ENCODE data around the gene S100A3. TPM values are rescaled to one million over a fixed set of nuclear protein-coding genes. Genes with fewer than 3 reads are reported as not detected.

S100A3 gene
- total RNA-seq, 1 experiment from 2014 or later, result 0.33 TPM

GRCh38 chr1:153560241-153560640 lies 11.2 kb upstream of the S100A3 start (continued):
- no peak for TF ChIP-seq E2F5 (CRISPR knock-in tag; IDR thresholded peaks at IDR 0.05)

GRCh38 chr1:153557877-153558276 lies 8.8 kb upstream of the S100A3 start:
- no peak overlapping the region for H3K4me3 Mint-ChIP-seq
- H3K4me1 Mint-ChIP-seq, result peaks cover 4% of the 10 kb centered on the region; the same call in 1 of the 2 replicates
- no peaks in the 10 kb centered on the region; the same call in 1 of the 2 replicates for H3K27me3 Mint-ChIP-seq (ENCODE audit: low read depth)
- H3K27ac Mint-ChIP-seq, result no peak overlapping the region
- ChIA-PET CTCF (interaction anchor here (1.2 to 1.4 kb wide), 2 partner anchors 10 to 69 kb away, joined by 3 to 5 read pairs; partner anchors contain the start of gene S100A13), POLR2A (no interaction called here)
- no peaks in the 10 kb centered on the region for H3K36me3 Mint-ChIP-seq
- DNase-seq (ENCODE audit: low spot score) (no peak), ATAC-seq (no peak)
- no peaks in the 10 kb centered on the region for H3K9me3 Mint-ChIP-seq
- TF ChIP-seq FOXP1 (CRISPR knock-in tag; IDR thresholded peaks at IDR 0.05; ENCODE audit: borderline replicate concordance) (no peak), CBFB (CRISPR knock-in tag; IDR thresholded peaks at IDR 0.05; ENCODE audit: low read depth) (no peak), NR1H2 (CRISPR knock-in tag; IDR thresholded peaks at IDR 0.05) (no peak), MYBL2 (CRISPR knock-in tag; IDR thresholded peaks at IDR 0.05) (no peak), ATF2 (CRISPR knock-in tag; IDR thresholded peaks at IDR 0.05; ENCODE audit: borderline replicate concordance, low read depth) (no peak), USF2 (CRISPR knock-in tag; IDR thresholded peaks at IDR 0.05) (no peak), KAT7 (CRISPR knock-in tag; IDR thresholded peaks at IDR 0.05; ENCODE audit: borderline replicate concordance) (no peak), MLX (CRISPR knock-in tag; IDR thresholded peaks at IDR 0.05) (no peak), CREB1 (CRISPR knock-in tag; IDR thresholded peaks at IDR 0.05) (no peak), AR (CRISPR knock-in tag; IDR thresholded peaks at IDR 0.05) (no peak), ZNF317 (CRISPR knock-in tag; IDR thresholded peaks at IDR 0.05; ENCODE audit: borderline replicate concordance, low read depth) (no peak), ZNF121 (CRISPR knock-in tag; IDR thresholded peaks at IDR 0.05) (no peak), SP1 (CRISPR knock-in tag; conservative IDR thresholded peaks at IDR 0.05) (no peak), ATF6 (CRISPR knock-in tag; IDR thresholded peaks at IDR 0.05) (no peak), JUN (CRISPR knock-in tag; IDR thresholded peaks at IDR 0.05) (no peak), FOXP4 (CRISPR knock-in tag; IDR thresholded peaks at IDR 0.05) (no peak), NFYB (CRISPR knock-in tag; conservative IDR thresholded peaks at IDR 0.05; ENCODE audit: low read depth) (no peak), TCF7 (CRISPR knock-in tag; IDR thresholded peaks at IDR 0.05; ENCODE audit: low read depth) (no peak)
